ENCODE results near the gene TBX2.

TBX2 gene

GRCh38 chr17:61453566-61454380 is 54.1 kb downstream of the TBX2 start:
- no peak for DNase-seq (ENCODE audit: low spot score)

- no peak for DNase-seq (ENCODE audit: low spot score)
Observed at GRCh38 chr17:61454381-61455323, 55.0 kb downstream of the TBX2 start.

- DNase-seq (ENCODE audit: low spot score) = no peak
Observed at GRCh38 chr17:61455324-61456060, 55.8 kb downstream of the TBX2 start.

- no peak for DNase-seq (ENCODE audit: low spot score)
Observed at GRCh38 chr17:61456061-61456681, 56.5 kb downstream of the TBX2 start.

- no peak for DNase-seq (ENCODE audit: low spot score)
Observed at GRCh38 chr17:61456688-61457225, 57.1 kb downstream of the TBX2 start.

GRCh38 chr17:61457226-61457983 is 57.8 kb downstream of the TBX2 start:
- DNase-seq (ENCODE audit: low spot score) = no peak

GRCh38 chr17:61458000-61458399 is 58.4 kb downstream of the TBX2 start:
- no peak for DNase-seq (ENCODE audit: low spot score)

- no peak for DNase-seq (ENCODE audit: low spot score)
Observed at GRCh38 chr17:61458421-61459141, 58.9 kb downstream of the TBX2 start.
